ENCODE results near the gene PTGR1. TPM values are rescaled to one million over a fixed set of nuclear protein-coding genes. Genes with fewer than 3 reads are reported as not detected.

The PTGR1 gene
- total and polyA plus RNA-seq, 2 of the 8 experiments (the other 6 are each of a cell fraction or from before 2014, with no cell fraction given) = 16.9 to 28.5 TPM

GRCh38 chr9:111542497-111543254, 56.8 kb downstream of the PTGR1 start (continued):
- TF ChIP-seq, protein P1, sequence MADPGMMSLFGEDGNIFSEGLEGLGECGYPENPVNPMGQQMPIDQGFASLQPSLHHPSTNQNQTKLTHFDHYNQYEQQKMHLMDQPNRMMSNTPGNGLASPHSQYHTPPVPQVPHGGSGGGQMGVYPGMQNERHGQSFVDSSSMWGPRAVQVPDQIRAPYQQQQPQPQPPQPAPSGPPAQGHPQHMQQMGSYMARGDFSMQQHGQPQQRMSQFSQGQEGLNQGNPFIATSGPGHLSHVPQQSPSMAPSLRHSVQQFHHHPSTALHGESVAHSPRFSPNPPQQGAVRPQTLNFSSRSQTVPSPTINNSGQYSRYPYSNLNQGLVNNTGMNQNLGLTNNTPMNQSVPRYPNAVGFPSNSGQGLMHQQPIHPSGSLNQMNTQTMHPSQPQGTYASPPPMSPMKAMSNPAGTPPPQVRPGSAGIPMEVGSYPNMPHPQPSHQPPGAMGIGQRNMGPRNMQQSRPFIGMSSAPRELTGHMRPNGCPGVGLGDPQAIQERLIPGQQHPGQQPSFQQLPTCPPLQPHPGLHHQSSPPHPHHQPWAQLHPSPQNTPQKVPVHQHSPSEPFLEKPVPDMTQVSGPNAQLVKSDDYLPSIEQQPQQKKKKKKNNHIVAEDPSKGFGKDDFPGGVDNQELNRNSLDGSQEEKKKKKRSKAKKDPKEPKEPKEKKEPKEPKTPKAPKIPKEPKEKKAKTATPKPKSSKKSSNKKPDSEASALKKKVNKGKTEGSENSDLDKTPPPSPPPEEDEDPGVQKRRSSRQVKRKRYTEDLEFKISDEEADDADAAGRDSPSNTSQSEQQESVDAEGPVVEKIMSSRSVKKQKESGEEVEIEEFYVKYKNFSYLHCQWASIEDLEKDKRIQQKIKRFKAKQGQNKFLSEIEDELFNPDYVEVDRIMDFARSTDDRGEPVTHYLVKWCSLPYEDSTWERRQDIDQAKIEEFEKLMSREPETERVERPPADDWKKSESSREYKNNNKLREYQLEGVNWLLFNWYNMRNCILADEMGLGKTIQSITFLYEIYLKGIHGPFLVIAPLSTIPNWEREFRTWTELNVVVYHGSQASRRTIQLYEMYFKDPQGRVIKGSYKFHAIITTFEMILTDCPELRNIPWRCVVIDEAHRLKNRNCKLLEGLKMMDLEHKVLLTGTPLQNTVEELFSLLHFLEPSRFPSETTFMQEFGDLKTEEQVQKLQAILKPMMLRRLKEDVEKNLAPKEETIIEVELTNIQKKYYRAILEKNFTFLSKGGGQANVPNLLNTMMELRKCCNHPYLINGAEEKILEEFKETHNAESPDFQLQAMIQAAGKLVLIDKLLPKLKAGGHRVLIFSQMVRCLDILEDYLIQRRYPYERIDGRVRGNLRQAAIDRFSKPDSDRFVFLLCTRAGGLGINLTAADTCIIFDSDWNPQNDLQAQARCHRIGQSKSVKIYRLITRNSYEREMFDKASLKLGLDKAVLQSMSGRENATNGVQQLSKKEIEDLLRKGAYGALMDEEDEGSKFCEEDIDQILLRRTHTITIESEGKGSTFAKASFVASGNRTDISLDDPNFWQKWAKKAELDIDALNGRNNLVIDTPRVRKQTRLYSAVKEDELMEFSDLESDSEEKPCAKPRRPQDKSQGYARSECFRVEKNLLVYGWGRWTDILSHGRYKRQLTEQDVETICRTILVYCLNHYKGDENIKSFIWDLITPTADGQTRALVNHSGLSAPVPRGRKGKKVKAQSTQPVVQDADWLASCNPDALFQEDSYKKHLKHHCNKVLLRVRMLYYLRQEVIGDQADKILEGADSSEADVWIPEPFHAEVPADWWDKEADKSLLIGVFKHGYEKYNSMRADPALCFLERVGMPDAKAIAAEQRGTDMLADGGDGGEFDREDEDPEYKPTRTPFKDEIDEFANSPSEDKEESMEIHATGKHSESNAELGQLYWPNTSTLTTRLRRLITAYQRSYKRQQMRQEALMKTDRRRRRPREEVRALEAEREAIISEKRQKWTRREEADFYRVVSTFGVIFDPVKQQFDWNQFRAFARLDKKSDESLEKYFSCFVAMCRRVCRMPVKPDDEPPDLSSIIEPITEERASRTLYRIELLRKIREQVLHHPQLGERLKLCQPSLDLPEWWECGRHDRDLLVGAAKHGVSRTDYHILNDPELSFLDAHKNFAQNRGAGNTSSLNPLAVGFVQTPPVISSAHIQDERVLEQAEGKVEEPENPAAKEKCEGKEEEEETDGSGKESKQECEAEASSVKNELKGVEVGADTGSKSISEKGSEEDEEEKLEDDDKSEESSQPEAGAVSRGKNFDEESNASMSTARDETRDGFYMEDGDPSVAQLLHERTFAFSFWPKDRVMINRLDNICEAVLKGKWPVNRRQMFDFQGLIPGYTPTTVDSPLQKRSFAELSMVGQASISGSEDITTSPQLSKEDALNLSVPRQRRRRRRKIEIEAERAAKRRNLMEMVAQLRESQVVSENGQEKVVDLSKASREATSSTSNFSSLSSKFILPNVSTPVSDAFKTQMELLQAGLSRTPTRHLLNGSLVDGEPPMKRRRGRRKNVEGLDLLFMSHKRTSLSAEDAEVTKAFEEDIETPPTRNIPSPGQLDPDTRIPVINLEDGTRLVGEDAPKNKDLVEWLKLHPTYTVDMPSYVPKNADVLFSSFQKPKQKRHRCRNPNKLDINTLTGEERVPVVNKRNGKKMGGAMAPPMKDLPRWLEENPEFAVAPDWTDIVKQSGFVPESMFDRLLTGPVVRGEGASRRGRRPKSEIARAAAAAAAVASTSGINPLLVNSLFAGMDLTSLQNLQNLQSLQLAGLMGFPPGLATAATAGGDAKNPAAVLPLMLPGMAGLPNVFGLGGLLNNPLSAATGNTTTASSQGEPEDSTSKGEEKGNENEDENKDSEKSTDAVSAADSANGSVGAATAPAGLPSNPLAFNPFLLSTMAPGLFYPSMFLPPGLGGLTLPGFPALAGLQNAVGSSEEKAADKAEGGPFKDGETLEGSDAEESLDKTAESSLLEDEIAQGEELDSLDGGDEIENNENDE (IDR thresholded peaks at IDR 0.05; ENCODE audit: insufficient replicate concordance, low read length) = no peak
- no peak for TF ChIP-seq RNF2 (IDR thresholded peaks at IDR 0.05; ENCODE audit: borderline replicate concordance, low read depth, low read length, missing control alignments, poor library complexity, severe bottlenecking)
- TF ChIP-seq ZNF274 (IDR thresholded peaks at IDR 0.05; ENCODE audit: borderline replicate concordance, extremely low read depth, low read length) = peak; percentile 99
- TF ChIP-seq POLR2A (IDR thresholded peaks at IDR 0.05; ENCODE audit: control extremely low read depth in 1 of 2, low read depth in 2 of 2, low read length in 2 of 2) = no peak
- no peak for TF ChIP-seq RBBP5 (IDR thresholded peaks at IDR 0.05; ENCODE audit: borderline replicate concordance, low read depth, low read length)
- no peak for TF ChIP-seq CHD1 (IDR thresholded peaks at IDR 0.05; ENCODE audit: low read depth, low read length)
- TF ChIP-seq KDM4A (IDR thresholded peaks at IDR 0.05; ENCODE audit: low read depth, low read length, severe bottlenecking) = no peak
- no peak for TF ChIP-seq USF2 (IDR thresholded peaks at IDR 0.05; ENCODE audit: low read length)

Measured in H1 (cell line).